Neural cell (in vitro differentiated cells): ENCODE results near the gene NCBP3. TPM values are rescaled to one million over a fixed set of nuclear protein-coding genes. Genes with fewer than 3 reads are reported as not detected.

Experiments used
- H2AFZ ChIP-seq: fragments of 200-600, 300-800 bp; sonication (generic), shearing (Covaris generic); 2 replicates; pipeline ENCODE4 v1.6.0; 2014; ENCODE audit warnings: low read depth, mild to moderate bottlenecking, antibody characterized with exemption, low read length, moderate library complexity
- H3F3A ChIP-seq: fragments of 200-600 bp; shearing (Covaris generic); 2 replicates; pipeline ENCODE4 v1.6.1; 2016; ENCODE audit warnings: mild to moderate bottlenecking, moderate library complexity, mixed read lengths, antibody characterized with exemption, low read length; ENCODE audit not compliant: insufficient read depth, poor library complexity, severe bottlenecking
- H3K27ac ChIP-seq: fragments of 200-600, 300-800 bp; sonication (generic), shearing (Covaris generic); 2 replicates; pipeline ENCODE4 v1.5.1; 2014; ENCODE audit warnings: mild to moderate bottlenecking, low read length, moderate library complexity
- H3K27me3 ChIP-seq: fragments of 300-800, 200-600 bp; sonication (generic), shearing (Covaris generic); 2 replicates; pipeline ENCODE4 v1.6.0; 2014; ENCODE audit warnings: mild to moderate bottlenecking, low read depth, low read length, moderate library complexity; ENCODE audit not compliant: insufficient read depth
- H3K36me3 ChIP-seq: fragments of 300-800, 200-600 bp; sonication (generic), shearing (Covaris generic); 2 replicates; pipeline ENCODE4 v1.5.1; 2014; ENCODE audit warnings: mild to moderate bottlenecking, antibody characterized with exemption, low read length, moderate library complexity; ENCODE audit not compliant: insufficient read depth
- H3K4me2 ChIP-seq: fragments of 300-800, 200-600 bp; sonication (generic), shearing (Covaris generic); 2 replicates; pipeline ENCODE4 v1.6.0; 2014; ENCODE audit warnings: mild to moderate bottlenecking, low read length
- H3K4me3 ChIP-seq: fragments of 300-800, 200-600 bp; sonication (generic), shearing (Covaris generic); 2 replicates; pipeline ENCODE4 v1.5.1; 2014; ENCODE audit warnings: mild to moderate bottlenecking, low read length, moderate library complexity
- H3K79me2 ChIP-seq: fragments of 200-600 bp; shearing (Covaris generic); replicated peaks from 2 replicates; pipeline ENCODE4 v1.6.0; 2014; ENCODE audit warnings: mild to moderate bottlenecking, low read length, moderate library complexity; ENCODE audit not compliant: insufficient read depth
- H3K9ac ChIP-seq: fragments of 300-800, 200-600 bp; sonication (generic), shearing (Covaris generic); 2 replicates; pipeline ENCODE4 v1.6.1; 2016; ENCODE audit warnings: mild to moderate bottlenecking, low read length, mixed read lengths
- H3K9me2 ChIP-seq: fragments of 200-600 bp; shearing (Covaris generic); 2 replicates; pipeline ENCODE4 v1.6.1; 2016; ENCODE audit warnings: mild to moderate bottlenecking, low read length, mixed read lengths; ENCODE audit not compliant: insufficient read depth
- H3K9me3 ChIP-seq: fragments of 200-600, 300-800 bp; sonication (generic), shearing (Covaris generic); 2 replicates; pipeline ENCODE4 v1.6.1; 2016; ENCODE audit warnings: mild to moderate bottlenecking, mixed run types, low read length, moderate library complexity, mixed read lengths
- H4K20me1 ChIP-seq: fragments of 200-600 bp; shearing (Covaris generic); 2 replicates; pipeline ENCODE4 v1.6.1; 2016; ENCODE audit warnings: mild to moderate bottlenecking, mixed run types; ENCODE audit not compliant: insufficient read depth
- CTCF ChIP-seq: fragments of 450-650 bp; IDR thresholded peaks from 2 replicates; pipeline ENCODE4 v1.5.1; 2014; ENCODE audit warnings: antibody characterized with exemption, mild to moderate bottlenecking, moderate library complexity; ENCODE audit not compliant: poor library complexity, severe bottlenecking
- EP300 ChIP-seq: fragments of 450-650 bp; conservative IDR thresholded peaks from 2 replicates; pipeline ENCODE4 v1.6.1; 2014; ENCODE audit warnings: antibody characterized with exemption, mild to moderate bottlenecking, moderate library complexity; ENCODE audit not compliant: poor library complexity, severe bottlenecking
- EZH2 ChIP-seq: fragments of 200-600, 300-800 bp; shearing (Covaris generic), sonication (generic); IDR thresholded peaks from 2 replicates; pipeline ENCODE4 v1.6.1; 2014; ENCODE audit warnings: antibody characterized with exemption, low read length, borderline replicate concordance, mild to moderate bottlenecking; ENCODE audit not compliant: insufficient read depth, poor library complexity, severe bottlenecking
- MXI1 ChIP-seq: fragments of 450-650 bp; conservative IDR thresholded peaks from 2 replicates; pipeline ENCODE4 v1.6.1; 2014; ENCODE audit warnings: antibody characterized with exemption, mild to moderate bottlenecking; ENCODE audit not compliant: poor library complexity, severe bottlenecking
- POLR2AphosphoS5 ChIP-seq: IDR thresholded peaks from 2 replicates; pipeline ENCODE4 v1.6.1; 2012
- RAD21 ChIP-seq: fragments of 450-650 bp; conservative IDR thresholded peaks from 2 replicates; pipeline ENCODE4 v1.6.1; 2014; ENCODE audit warnings: antibody characterized with exemption, mild to moderate bottlenecking, moderate library complexity
- REST ChIP-seq: IDR thresholded peaks from 2 replicates; pipeline ENCODE4 v1.6.1; 2012; ENCODE audit warnings: borderline replicate concordance
- SMC3 ChIP-seq: fragments of 450-650 bp; conservative IDR thresholded peaks from 2 replicates; pipeline ENCODE4 v1.6.1; 2014; ENCODE audit warnings: antibody characterized with exemption, mild to moderate bottlenecking, moderate library complexity; ENCODE audit not compliant: poor library complexity
- TAF1 ChIP-seq: IDR thresholded peaks from 2 replicates; pipeline ENCODE4 v1.6.1; 2012; ENCODE audit warnings: low read depth
- polyA plus RNA-seq: library from polyadenylated mRNA; depleted of rRNA; stranded (reverse); fragments of >200 nt; gene quantifications from 2 replicates; pipeline ENCODE4 v1.2.3, GENCODE V29; 2014

The NCBP3 gene
- polyA plus RNA-seq, 1 donor from 2014 or later: 132 TPM

GRCh38 chr17:3821101-3821500 is 24.9 kb downstream of the NCBP3 start:
- H2AFZ ChIP-seq: no peak overlapping the region
- no peak overlapping the region for H3K4me2 ChIP-seq
- no peak overlapping the region for H3K9ac ChIP-seq
- no peaks in the 10 kb centered on the region for H4K20me1 ChIP-seq
- H3K9me2 ChIP-seq: no peaks in the 10 kb centered on the region
- H3K4me3 ChIP-seq: no peak overlapping the region
- H3K79me2 ChIP-seq: no peaks in the 10 kb centered on the region
- H3K9me3 ChIP-seq: no peaks in the 10 kb centered on the region
- H3K27ac ChIP-seq: no peak overlapping the region
- no peaks in the 10 kb centered on the region for H3K27me3 ChIP-seq
- H3K36me3 ChIP-seq: peaks cover 6% of the 10 kb centered on the region
- H3F3A ChIP-seq: no peaks in the 10 kb centered on the region
- TF ChIP-seq TAF1 (no peak), MXI1 (no peak)

- no peak overlapping the region for H2AFZ ChIP-seq
- H3K27me3 ChIP-seq: no peaks in the 10 kb centered on the region
- H3K9me2 ChIP-seq: no peaks in the 10 kb centered on the region
- H3K4me2 ChIP-seq: no peak overlapping the region
- TF ChIP-seq SMC3 (no peak), EZH2 (no peak), TAF1 (no peak), MXI1 (no peak), RAD21 (no peak), REST (no peak), POLR2AphosphoS5 (no peak), CTCF (no peak), EP300 (no peak)
- no peaks in the 10 kb centered on the region for H3F3A ChIP-seq
- no peaks in the 10 kb centered on the region for H3K79me2 ChIP-seq
- H3K9me3 ChIP-seq: no peaks in the 10 kb centered on the region
- peaks cover 16% of the 10 kb centered on the region for H3K36me3 ChIP-seq
- H3K4me3 ChIP-seq: no peak overlapping the region
- H4K20me1 ChIP-seq: no peaks in the 10 kb centered on the region
- H3K27ac ChIP-seq: no peak overlapping the region
- no peak overlapping the region for H3K9ac ChIP-seq
These were observed 27.3 kb downstream of the NCBP3 start for GRCh38 chr17:3818786-3819185.
